Lower leg skin (tissue), 4 donors: Measurements from ENCODE around the gene CDKN2A. TPM values are rescaled to one million over a fixed set of nuclear protein-coding genes. Genes with fewer than 3 reads are reported as not detected.

Source experiments
- DNase-seq, 2 donors: peaks; one replicate each; pipeline ENCODE4 v3.0.0-alpha.2; 2019; ENCODE audit warnings: low spot score in 2 of 2
- H3K4me3 ChIP-seq: fragments of 200-600 bp; sonication (generic); 2 replicates; pipeline ENCODE4 v1.5.1; 2017; ENCODE audit warnings: mild to moderate bottlenecking, low read depth; ENCODE audit not compliant: poor library complexity, severe bottlenecking
- CTCF ChIP-seq, 3 donors: fragments of 450-650 bp; IDR thresholded peaks; one replicate each; pipeline ENCODE4 v1.5.1; 2016; ENCODE audit warnings: antibody characterized with exemption in 3 of 3, mild to moderate bottlenecking in 3 of 3, moderate library complexity in 2 of 3
- POLR2A ChIP-seq, 2 donors: fragments of 450-650 bp; IDR thresholded peaks; one replicate each; pipeline ENCODE4 v1.6.1; 2016 to 2017; ENCODE audit warnings: antibody characterized with exemption in 2 of 2, mild to moderate bottlenecking in 1 of 2, moderate library complexity in 1 of 2
- WGBS, 2 donors: methylation state at CpG; one replicate each; pipeline ENCODE4 v1.1.5; 2018; 5-methylcytosine and 5-hydroxymethylcytosine counted together
- intact Hi-C: fragments of 100-400 bp; cut with DNase I; formaldehyde crosslinking; loops from one replicate; pipeline ENCODE4 v1.15.0; 2023; ENCODE audit warnings: low total_unique reads
- total RNA-seq, 4 donors: library from RNA; depleted of rRNA; stranded (reverse); fragments of >200 nt; gene quantifications; one replicate each; pipeline ENCODE4 v1.1.0, GENCODE V29; 2016

CDKN2A gene
- total RNA-seq, 4 donors from 2014 or later, result 1.8 to 3.9 (median 1.9) TPM; not detected in 1

- intact Hi-C loops, result no loop called here
- DNase-seq, result no peak
- no peak overlapping the region for H3K4me3 ChIP-seq
- TF ChIP-seq CTCF (IDR thresholded peaks at IDR 0.05), result no peak
- 35 to 37% methylated on average over 9 of the region's 9 CpGs for WGBS, 2 donors
These were observed 5.9 kb downstream of the CDKN2A start for GRCh38 chr9:21988056-21988990.

GRCh38 chr9:21985964-21986667 lies 8.1 kb downstream of the CDKN2A start:
- intact Hi-C loops, result no loop called here
- TF ChIP-seq POLR2A (IDR thresholded peaks at IDR 0.05), result no peak
- TF ChIP-seq CTCF (IDR thresholded peaks at IDR 0.05), result no peak
- WGBS, 2 donors, result 82 to 83% methylated on average over 5 of the region's 5 CpGs
- DNase-seq, result no peak
- H3K4me3 ChIP-seq, result no peak overlapping the region

GRCh38 chr9:21984101-21984500 lies 10.1 kb downstream of the CDKN2A start:
- intact Hi-C loops, result no loop called here
- no peak for DNase-seq
- TF ChIP-seq POLR2A (IDR thresholded peaks at IDR 0.05) (no peak), CTCF (IDR thresholded peaks at IDR 0.05) (no peak)
- H3K4me3 ChIP-seq, result no peak overlapping the region

GRCh38 chr9:21983561-21983935 lies 10.6 kb downstream of the CDKN2A start:
- DNase-seq, result no peak
- WGBS, 2 donors, result 54 to 70% methylated on average over 1 of the region's 1 CpG
- intact Hi-C loops, result no loop called here
- TF ChIP-seq CTCF (IDR thresholded peaks at IDR 0.05) (no peak), POLR2A (IDR thresholded peaks at IDR 0.05) (no peak)
- no peak overlapping the region for H3K4me3 ChIP-seq

- intact Hi-C loops, result no loop called here
- no peak for DNase-seq
- H3K4me3 ChIP-seq, result no peak overlapping the region
- 63 to 68% methylated on average over 1 of the region's 1 CpG for WGBS, 2 donors
- no peak for TF ChIP-seq CTCF (IDR thresholded peaks at IDR 0.05)
- no peak for TF ChIP-seq POLR2A (IDR thresholded peaks at IDR 0.05)
These were observed 11.2 kb downstream of the CDKN2A start for GRCh38 chr9:21982861-21983560.
